Germinal center (tissue), 1 donor: ENCODE data around the gene YBEY.
"Not testable (repeated sequence)": the region's sequence is repeated elsewhere in the genome, so short reads cannot be mapped to it uniquely, and the experiment has no call there.

Experiments
- DNase-seq: peaks from one replicate; pipeline ENCODE4 v3.0.0; 2012; ENCODE audit warnings: mixed read lengths, low spot score

YBEY gene

GRCh38 chr21:46304437-46304836 is 18.3 kb downstream of the YBEY start:
- DNase-seq: no peak

GRCh38 chr21:46304955-46305354 is 18.8 kb downstream of the YBEY start:
- no peak for DNase-seq

DNA sequence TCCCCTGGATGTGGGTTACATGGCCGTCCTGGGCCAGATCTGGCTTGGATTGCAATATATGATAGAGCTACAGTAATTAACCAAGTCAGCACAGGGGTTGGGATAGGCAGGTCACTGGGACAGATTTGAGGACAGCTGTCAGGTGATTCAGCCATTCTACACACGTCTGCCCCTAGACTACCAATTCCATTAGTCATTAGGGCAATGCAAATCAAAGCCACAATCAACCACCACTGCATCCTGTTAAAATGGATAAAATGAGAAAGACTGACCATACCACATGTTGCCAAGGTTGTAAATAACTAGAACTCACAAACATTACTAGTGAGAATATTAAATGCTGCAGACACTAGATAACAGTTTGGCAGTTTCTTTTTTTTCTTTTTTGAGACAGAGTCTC is 21.5 kb downstream of the YBEY start:
- no peak for DNase-seq

DNA sequence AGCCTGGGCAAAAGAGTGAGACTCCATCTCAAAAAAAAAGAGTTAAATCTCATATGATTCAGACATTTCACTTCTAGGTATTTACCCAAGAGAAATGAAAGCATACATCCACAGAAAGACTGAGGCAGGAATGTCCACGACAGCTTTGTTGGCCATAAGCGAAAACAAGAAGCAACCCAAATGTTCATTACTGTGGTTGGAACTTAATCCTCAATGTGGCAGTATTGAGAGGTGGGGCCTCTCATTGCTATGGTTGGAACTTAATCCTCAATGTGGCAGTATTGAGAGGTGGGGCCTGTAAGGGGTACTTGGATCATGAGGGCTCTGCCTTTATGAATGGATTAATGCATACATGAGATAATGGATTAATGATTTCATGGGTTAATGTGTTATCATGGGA is 22.3 kb downstream of the YBEY start:
- no peak for DNase-seq

GRCh38 chr21:46310260-46310659 is 24.1 kb downstream of the YBEY start:
- DNase-seq: not testable (repeated sequence)

DNA sequence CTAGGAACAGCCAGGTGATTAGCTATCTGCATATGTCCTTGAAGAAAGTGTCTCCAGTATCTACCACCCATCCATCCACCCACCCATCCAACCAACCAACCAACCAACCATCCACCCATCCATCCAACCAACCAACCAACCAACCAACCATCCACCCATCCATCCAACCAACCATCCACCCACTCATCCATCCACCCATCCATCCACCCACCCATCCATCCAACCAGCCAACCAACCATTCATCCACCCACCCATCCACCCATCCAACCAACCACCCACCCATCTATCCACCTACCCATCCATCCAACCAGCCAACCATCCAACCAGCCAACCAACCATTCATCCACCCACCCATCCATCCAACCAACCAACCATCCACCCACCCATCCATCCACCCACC is 25.4 kb downstream of the YBEY start:
- DNase-seq: no peak

DNA sequence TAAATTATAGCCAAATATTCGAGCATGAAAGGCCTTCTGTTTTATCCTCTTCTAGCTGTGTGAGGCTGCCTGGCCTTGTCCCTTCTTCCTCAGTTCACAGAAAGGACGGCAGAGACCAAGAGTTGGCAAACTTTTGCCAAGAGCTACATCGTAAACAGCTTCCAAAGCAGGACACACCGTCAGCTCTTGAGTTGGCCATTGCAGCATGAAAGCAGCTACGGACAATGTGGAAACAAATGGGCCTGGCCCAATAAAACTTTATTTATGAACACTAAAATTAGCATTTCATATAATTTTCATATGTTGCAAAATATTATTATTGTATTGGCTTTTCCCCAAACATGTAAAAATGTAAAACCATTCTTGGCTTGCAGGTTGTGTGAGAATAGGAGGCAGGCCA is 26.8 kb downstream of the YBEY start:
- DNase-seq: no peak

DNA sequence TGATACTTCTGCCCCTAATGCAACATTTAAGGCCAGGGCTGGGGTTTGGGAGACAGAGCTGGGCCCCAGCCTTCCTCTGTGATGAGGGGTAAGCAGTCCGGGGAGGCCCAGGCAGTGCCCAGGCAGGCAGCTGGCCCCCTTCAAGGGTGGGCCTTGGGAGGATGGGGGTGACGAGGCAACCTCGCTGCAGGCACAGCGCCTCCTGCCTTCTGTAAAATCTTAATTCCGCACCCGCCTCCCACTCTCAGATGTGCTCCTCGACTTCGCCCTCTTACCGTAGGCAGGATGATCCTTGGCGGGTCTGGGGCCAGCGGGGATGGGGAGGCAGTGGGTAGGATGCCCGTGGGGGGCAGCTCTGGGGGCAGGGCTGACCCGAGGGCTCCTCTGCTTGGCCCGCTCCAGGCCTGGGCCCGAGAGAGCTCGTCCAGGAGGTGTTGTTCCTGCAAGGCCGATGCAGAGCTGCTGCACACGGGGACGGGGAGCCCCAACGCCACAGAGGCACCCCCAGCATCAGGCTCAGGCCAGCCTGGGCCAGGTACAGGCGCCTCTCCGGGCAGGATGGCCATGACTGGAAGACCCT is 28.4 kb downstream of the YBEY start:
- DNase-seq: no peak

GRCh38 chr21:46316708-46317324 is 30.7 kb downstream of the YBEY start:
- DNase-seq: no peak

DNA sequence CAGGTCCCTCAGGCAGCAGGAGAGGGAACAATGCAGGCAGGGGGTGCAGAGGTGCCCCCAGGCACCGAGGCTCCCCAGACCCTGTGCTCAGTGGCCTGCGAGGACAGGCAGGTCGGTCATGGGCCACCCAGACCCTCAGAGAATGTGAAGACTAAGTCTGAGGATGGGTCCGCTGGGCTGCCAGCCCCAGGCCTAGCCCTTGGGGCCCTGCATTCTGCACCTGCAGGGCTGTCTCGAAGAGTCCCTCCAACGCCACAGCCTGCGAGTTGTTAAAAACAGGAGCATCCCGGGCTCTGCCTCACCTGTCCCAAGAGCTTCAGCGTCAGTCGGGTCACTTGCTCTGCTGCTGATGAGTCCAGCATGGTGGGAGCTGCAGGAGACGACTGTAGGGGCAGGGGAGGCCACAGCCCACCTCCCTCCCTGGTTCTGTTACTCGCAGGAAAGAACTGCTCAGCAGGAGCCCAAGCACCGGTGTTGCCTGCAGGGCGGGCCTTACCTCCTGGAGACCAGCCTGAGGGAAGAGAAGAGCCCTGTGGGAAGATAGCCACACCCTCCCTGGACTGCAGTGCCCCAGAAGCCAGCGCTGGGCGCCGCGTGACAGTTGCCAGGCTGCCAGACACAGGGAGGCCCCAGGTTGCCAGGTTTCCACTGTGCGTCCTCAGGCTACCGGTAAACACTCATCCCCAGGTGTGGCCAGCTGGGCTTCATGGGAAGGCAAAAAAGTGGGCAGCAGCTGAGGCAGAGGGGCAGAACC is 31.7 kb downstream of the YBEY start:
- no peak for DNase-seq

GRCh38 chr21:46318464-46318845 is 32.3 kb downstream of the YBEY start:
- DNase-seq: no peak

GRCh38 chr21:46319186-46319585 is 33.0 kb downstream of the YBEY start:
- DNase-seq: no peak

- no peak for DNase-seq
Observed at GRCh38 chr21:46320331-46320801, 34.2 kb downstream of the YBEY start.

DNA sequence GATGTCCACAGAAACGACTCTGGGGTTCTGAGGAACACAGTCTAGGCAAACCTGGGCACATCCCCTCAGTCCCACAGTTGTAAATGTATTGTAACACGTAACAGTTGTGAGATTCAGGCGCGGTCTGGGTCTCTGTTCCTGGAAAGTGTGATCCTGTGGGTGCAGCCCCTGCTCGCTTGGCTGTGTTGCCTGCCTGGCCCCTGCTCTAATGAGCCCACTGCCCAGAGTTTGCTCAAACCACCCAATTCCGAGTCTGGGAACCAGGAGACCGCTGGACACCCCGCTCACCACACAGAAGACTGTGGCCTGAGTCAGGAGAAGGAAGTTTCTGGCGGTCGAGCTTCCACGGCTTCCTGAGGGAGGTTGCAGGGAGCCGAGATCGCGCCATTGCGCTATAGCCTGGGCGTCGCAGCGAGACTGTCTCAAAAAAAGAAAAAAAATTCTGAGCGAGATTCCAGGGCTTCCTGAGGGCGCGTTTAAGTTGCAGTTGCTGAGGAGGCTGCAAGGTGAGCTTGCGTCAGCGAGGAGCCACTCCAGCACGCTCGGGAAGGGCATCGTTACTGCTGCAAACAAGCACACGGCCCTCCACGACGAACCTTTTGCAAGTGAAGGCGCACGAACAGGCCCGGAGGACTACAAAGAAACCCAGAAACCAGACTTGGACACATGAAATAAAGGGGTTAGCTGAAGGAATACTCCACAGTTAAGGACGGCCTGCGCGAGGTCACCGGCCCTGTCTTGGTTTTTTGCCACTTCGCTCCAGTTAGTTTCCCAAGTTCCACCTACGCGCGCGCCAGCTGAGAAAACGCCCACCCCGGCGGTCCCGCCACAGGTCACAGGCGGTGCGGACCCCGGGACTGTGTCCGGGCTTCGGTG is 36.4 kb downstream of the YBEY start:
- no peak for DNase-seq

- peak; percentile 26 for DNase-seq
Observed at GRCh38 chr21:46323227-46323709, 37.1 kb downstream of the YBEY start.

DNA sequence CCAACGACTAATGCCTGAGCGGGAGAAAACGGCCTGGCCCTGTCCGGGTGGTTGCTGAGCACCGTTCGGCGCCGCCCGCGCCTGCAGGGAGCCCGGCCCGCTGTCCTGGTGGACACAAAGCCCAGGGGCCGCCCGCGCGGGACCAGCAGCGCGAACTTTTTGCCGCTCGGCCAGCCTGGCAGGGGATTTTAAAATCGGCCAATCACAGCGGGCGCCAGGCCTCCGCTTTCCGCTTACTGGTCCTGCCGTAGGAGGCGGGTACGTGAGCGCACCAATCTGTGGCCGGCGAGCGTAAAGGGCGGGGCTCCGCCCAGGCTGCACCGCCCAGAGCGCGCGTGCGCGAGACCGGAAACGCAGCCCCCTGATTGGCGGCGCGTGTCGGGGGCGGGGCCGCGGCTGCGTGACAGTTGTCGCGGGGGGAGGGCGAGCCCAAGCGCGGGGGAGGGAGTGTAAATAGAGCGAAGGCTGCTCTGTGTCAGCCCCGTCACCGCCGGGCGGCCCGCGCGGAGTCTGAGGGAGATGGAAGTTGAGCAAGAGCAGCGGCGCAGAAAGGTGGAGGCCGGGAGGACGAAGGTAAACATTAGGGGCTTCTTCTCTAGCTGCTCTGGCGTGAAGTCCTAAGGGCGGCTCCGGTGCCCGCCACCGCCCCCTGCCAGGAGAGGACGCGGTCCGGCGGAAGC is 37.7 kb downstream of the YBEY start, which contains the start of the genes C21orf58 and PCNT:
Gene C21orf58 (minus strand): TSS at position 161 of the 680 bp plus-strand sequence. CDS start 1,132 bp downstream, outside the sequence.
Gene PCNT (plus strand): TSS at position 447 of the 680 bp plus-strand sequence. CDS start 73 bp downstream, at position 520.
- peak; percentile 99 for DNase-seq

DNA sequence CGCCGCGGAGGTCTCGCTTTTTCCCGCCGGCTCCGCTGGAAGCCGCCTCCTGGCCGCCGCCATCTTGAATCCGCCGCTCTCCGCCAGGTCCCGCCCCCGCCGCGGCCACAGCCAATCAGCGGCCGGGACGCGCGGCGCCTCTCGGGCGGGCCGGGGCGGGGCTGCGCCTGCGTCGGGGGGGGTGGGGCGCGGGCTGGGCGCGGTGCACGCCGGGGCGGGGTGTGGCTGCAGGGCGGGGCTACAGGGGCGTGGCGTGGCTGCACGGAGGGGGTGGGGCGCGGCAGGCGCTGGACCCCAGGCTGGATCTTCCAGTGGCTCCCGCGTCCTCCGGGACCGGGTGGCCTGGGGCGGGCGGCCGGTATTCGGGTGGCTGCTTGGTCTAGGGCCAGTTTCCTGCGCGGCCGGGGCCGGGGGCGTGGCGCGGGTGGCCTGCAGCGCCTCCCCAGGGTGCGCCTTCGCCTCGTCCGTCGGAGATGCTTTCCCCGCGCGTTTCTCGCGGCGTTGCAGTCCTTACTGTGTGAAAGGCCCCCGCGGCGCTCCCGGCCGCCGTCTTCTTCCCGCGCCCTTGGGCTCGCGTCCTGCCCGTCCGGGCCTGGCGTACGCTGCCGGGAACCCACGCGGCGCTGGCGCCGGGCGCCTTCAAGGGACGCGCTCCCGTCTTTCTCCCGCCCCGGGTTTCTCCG is 38.4 kb downstream of the YBEY start:
- peak; percentile 98 for DNase-seq

DNA sequence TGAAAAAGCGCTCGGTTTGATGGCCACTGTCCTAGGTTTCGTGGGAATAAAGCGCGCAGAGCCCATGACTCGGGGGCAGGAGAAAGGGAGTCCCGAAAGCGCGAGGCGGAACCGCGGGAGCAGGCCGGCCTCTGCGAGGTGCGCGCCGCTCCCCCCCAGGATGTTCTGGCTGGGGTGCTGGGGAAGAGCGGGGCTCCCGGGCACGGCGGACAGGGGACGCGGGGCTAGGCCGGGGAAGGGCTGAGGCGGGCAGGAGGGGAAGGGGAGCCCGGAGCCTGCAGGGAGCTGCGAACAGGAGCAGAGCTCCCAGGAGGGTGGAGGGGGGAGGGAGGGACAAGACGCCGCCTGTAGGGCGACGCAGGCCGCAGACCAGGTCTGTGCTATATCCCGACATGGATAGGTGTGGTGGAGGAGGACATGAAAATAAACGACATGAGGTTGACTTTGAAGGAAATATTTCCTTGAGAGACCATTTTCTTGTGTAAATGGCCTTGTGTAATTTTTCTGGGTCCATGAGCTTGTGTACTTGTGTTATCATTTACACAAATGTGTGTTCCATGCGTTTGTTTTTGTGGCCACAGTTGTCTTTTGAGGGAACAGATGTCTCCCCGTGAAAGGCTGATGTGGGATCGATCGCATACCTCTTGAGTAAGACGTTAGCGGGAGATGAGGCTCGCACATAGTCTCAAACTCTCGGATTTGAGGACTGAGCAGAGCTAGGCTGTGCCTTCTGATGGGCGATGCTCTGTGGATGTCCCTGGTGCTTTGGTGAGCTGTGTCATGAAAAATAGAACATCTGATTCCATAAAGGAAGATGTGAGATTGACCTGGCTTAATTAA is 39.2 kb downstream of the YBEY start:
- peak; percentile 57 for DNase-seq

DNA sequence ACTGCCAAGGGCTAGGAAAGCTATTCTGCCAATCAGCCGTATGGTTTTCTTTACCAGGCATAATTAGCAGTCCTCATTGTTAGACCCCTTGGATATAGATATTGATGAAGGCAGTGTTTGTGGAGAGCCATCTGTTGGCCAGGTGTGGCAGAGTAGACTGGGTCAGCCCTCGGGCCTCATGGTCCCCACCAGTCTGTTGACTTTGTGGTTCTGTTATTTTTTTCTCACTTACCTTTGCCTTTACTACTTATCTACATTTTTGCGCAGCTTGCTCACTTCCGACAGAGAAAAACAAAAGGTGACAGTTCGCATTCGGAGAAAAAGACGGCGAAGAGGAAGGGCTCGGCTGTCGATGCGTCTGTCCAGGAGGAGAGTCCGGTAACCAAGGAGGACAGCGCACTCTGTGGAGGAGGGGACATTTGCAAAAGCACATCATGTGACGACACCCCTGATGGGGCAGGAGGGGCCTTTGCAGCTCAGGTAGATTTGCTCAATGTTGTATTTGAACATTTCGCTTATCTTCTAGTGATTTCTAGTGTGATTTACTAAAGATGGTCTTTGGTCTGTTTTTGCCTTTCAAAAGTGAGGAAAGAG is 40.1 kb downstream of the YBEY start:
- no peak for DNase-seq
